Upper lobe of left lung (tissue), 6 donors: ENCODE measurements around the gene SMIM11. TPM values are rescaled to one million over a fixed set of nuclear protein-coding genes. Genes with fewer than 3 reads are reported as not detected.
A peak's percentile ranks its signal among the peaks of the same experiment; 100 is the strongest.

Experiments
- ATAC-seq, 2 donors: fragments of 200-7000 bp; cut with Tn5 transposase; one replicate each; pipeline ENCODE4 v1.9.1; 2022; ENCODE audit warnings: mild to moderate bottlenecking in 2 of 2, moderate library complexity in 2 of 2; ENCODE audit not compliant: low FRiP score in 2 of 2
- DNase-seq, 2 donors: peaks; one replicate each; pipeline ENCODE4 v3.0.0-alpha.2; 2019 to 2020
- H3K27ac ChIP-seq, 4 donors: fragments of 200-600 bp; sonication (generic); one replicate each; pipeline ENCODE4 v1.5.1; 2016 to 2019
- H3K27me3 ChIP-seq, 4 donors: fragments of 200-600 bp; sonication (generic); one replicate each; pipeline ENCODE4 v1.5.1; 2017 to 2019
- H3K36me3 ChIP-seq, 4 donors: fragments of 200-600 bp; sonication (generic); one replicate each; pipeline ENCODE4 v1.5.1; 2016 to 2019
- H3K4me1 ChIP-seq, 4 donors: fragments of 200-600 bp; sonication (generic); one replicate each; pipeline ENCODE4 v1.5.1; 2018 to 2019
- H3K4me3 ChIP-seq, 4 donors: fragments of 200-600 bp; sonication (generic); one replicate each; pipeline ENCODE4 v1.5.1; 2017 to 2019; ENCODE audit warnings: mild to moderate bottlenecking in 2 of 4, moderate library complexity in 1 of 4
- H3K9me3 ChIP-seq, 4 donors: fragments of 200-600 bp; sonication (generic); one replicate each; pipeline ENCODE4 v1.5.1; 2018 to 2019
- EP300 ChIP-seq, 4 donors: sonication (generic); formaldehyde crosslinking; IDR thresholded peaks; one replicate each; pipeline ENCODE4 v1.5.1; 2017; ENCODE audit warnings: antibody characterized with exemption in 4 of 4, control low read depth in 2 of 4
- POLR2A ChIP-seq, 4 donors: fragments of 450-650 bp; IDR thresholded peaks; one replicate each; pipeline ENCODE4 v1.5.1; 2016 to 2017; ENCODE audit warnings: antibody characterized with exemption in 4 of 4, mild to moderate bottlenecking in 2 of 4
- POLR2AphosphoS5 ChIP-seq, 2 donors: sonication (generic); formaldehyde crosslinking; IDR thresholded peaks; one replicate each; pipeline ENCODE4 v1.5.1; 2017; ENCODE audit warnings: antibody characterized with exemption in 2 of 2
- WGBS, 2 donors: methylation state at CpG; one replicate each; pipeline ENCODE4 v1.1.5; 2017 to 2018; 5-methylcytosine and 5-hydroxymethylcytosine counted together
- total RNA-seq, 6 donors: library from RNA; depleted of rRNA in 4 of 6; stranded (reverse); fragments of >200 nt in 4 of 6; gene quantifications; one replicate each; pipeline versions ENCODE4 v1.1.0 to v1.2.1, GENCODE V29; 2016 to 2021
- TF ChIP-seq, protein P1 (sequence below), 6 experiments: fragments of 450-650 bp in 4 of 6; fragments of 200-600 bp in 2 of 6; sonication (generic) in 2 of 6; IDR thresholded peaks; one replicate each; pipeline ENCODE4 v1.5.1; 2016 to 2019; ENCODE audit warnings: antibody characterized with exemption in 6 of 6
- donor health status: DM: no; HTN: no; CAD: no; lungs with moderate emphysema.
- donor health status: DM: no; HTN: yes; CAD: no; lungs with severe emphysema.

Gene SMIM11
- total RNA-seq, 6 donors from 2014 or later, result 3.0 to 21.6 (median 8.0) TPM

DNA sequence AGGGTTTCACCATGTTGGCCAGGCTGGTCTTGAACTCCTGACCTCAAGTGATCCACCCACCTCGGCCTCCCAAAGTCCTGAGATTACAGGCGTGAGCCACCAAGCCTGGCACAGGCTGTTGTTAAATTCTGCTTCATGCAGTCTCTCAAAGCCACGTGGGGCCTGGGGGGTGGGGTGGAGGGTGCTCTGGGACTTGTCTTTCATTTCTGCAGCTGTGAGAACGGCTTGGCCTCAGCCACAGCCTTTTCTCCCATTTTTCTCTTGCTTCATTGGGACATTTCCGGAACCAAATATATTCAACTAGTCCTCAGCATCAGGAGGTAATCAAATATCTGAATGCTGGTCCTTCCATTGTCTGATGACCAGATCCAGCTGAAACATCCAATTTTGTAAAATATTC, 39.1 kb upstream of the SMIM11 start:
- H3K27me3 ChIP-seq, result no peaks in the 10 kb centered on the region
- H3K4me1 ChIP-seq, result peaks cover 0 to 15% (median 1%) of the 10 kb centered on the region in 4 donors
- no peak overlapping the region for H3K27ac ChIP-seq
- no peak overlapping the region for H3K4me3 ChIP-seq
- WGBS, 2 donors, result 73 to 74% methylated on average over 5 of the region's 5 CpGs
- ATAC-seq (no peak), DNase-seq (no peak)
- no peaks in the 10 kb centered on the region for H3K9me3 ChIP-seq
- TF ChIP-seq EP300 (IDR thresholded peaks at IDR 0.05), result no peak
- TF ChIP-seq, protein P1, sequence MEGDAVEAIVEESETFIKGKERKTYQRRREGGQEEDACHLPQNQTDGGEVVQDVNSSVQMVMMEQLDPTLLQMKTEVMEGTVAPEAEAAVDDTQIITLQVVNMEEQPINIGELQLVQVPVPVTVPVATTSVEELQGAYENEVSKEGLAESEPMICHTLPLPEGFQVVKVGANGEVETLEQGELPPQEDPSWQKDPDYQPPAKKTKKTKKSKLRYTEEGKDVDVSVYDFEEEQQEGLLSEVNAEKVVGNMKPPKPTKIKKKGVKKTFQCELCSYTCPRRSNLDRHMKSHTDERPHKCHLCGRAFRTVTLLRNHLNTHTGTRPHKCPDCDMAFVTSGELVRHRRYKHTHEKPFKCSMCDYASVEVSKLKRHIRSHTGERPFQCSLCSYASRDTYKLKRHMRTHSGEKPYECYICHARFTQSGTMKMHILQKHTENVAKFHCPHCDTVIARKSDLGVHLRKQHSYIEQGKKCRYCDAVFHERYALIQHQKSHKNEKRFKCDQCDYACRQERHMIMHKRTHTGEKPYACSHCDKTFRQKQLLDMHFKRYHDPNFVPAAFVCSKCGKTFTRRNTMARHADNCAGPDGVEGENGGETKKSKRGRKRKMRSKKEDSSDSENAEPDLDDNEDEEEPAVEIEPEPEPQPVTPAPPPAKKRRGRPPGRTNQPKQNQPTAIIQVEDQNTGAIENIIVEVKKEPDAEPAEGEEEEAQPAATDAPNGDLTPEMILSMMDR (IDR thresholded peaks at IDR 0.05), result no peak
- no peak for TF ChIP-seq POLR2A (IDR thresholded peaks at IDR 0.05)
- no peak for TF ChIP-seq POLR2AphosphoS5 (IDR thresholded peaks at IDR 0.05)
- no peaks in the 10 kb centered on the region for H3K36me3 ChIP-seq

DNA sequence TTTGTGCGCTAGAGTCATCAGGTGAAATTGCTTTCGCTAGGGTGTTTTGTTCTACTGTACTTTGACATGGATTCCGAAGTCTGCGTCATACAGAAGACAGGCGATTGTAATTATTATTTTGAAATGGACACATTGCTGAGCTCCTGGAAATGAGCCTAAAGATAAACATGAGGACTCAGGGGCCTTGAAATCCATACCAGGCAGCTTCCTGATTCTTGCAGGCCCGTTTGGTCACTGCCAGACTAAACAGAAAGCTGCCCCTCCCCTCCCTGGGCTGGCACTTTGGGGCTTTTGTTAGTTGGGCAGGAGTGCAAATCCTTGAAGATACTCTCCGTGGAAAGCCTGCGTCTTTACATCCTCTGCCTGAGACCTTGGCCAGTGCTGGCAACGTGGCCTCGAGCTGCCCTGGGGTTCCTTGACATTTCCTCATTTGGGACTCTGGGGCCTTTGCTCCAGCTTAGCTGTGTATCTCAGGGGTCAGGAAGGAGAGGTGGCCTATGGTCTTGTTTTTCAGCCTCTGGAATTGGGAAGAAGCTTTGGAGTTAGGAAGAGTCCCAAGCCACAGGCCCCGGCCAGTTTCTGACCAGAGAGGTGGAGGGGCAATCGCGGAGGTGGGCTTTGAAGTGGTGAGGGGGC, 38.4 kb upstream of the SMIM11 start:
- no peak for DNase-seq
- Histone ChIP-seq H3K4me3 (no peak overlapping the region), H3K27me3 (no peaks in the 10 kb centered on the region), H3K4me1 (peaks cover 0 to 15% (median 1%) of the 10 kb centered on the region in 4 donors), H3K27ac (no peak overlapping the region), H3K9me3 (no peaks in the 10 kb centered on the region), H3K36me3 (no peaks in the 10 kb centered on the region)
- 60 to 65% methylated on average over 13 of the region's 13 CpGs for WGBS, 2 donors
- TF ChIP-seq EP300 (IDR thresholded peaks at IDR 0.05) (no peak), POLR2AphosphoS5 (IDR thresholded peaks at IDR 0.05) (no peak), POLR2A (IDR thresholded peaks at IDR 0.05) (no peak)
- TF ChIP-seq, protein P1 (IDR thresholded peaks at IDR 0.05), result no peak
- ATAC-seq, result no peak

DNA sequence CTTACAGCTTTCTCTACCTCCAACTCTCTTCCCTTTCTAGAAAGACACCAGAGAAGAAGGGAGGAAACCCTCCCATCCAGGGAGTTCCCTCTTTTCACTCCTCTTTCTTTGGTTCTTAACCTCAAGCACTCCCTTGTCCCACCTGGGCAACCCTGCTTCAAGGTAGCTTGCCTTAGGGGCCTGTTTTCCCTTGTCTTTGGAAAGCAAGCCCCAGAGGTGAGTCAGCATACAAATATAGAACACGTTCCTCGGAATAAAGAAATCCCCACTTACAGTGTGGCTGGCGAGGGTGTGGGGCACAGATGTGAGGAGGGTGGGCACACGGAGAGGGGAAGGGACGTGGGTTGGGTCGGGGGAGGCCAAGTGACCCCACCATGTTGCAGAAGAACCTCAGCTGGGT, 37.6 kb upstream of the SMIM11 start:
- no peak overlapping the region for H3K27ac ChIP-seq
- H3K4me1 ChIP-seq, result peaks cover 0 to 15% (median 1%) of the 10 kb centered on the region in 4 donors
- no peak for TF ChIP-seq EP300 (IDR thresholded peaks at IDR 0.05)
- TF ChIP-seq, protein P1 (IDR thresholded peaks at IDR 0.05), result no peak
- TF ChIP-seq POLR2A (IDR thresholded peaks at IDR 0.05), result no peak
- TF ChIP-seq POLR2AphosphoS5 (IDR thresholded peaks at IDR 0.05), result no peak
- no peak overlapping the region for H3K4me3 ChIP-seq
- no peaks in the 10 kb centered on the region for H3K9me3 ChIP-seq
- H3K27me3 ChIP-seq, result no peaks in the 10 kb centered on the region
- DNase-seq (no peak), ATAC-seq (no peak)
- no peaks in the 10 kb centered on the region for H3K36me3 ChIP-seq
- WGBS, 2 donors, result 69 to 72% methylated on average over 6 of the region's 6 CpGs

DNA sequence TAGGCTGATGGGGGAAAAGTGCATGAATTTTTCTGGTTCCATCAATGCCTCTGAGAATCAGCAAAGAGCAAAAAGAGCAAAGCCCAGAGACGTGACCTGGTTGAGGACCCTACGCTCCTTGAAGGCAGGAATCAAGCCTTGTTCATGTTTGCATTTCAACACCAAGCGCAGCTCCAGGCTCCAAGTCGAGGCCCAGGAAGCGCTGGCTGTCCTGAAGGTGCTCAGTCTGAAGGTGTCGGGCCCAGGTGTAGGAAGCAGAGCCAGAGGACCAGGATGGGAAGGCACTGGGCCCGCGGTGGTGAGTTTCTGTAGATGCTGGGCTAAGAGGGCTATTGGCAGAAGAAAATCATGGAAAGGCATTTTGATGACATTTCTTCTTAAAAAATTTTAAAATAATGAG, 37.1 kb upstream of the SMIM11 start:
- TF ChIP-seq POLR2A (IDR thresholded peaks at IDR 0.05) (no peak), POLR2AphosphoS5 (IDR thresholded peaks at IDR 0.05) (no peak), EP300 (IDR thresholded peaks at IDR 0.05) (no peak)
- TF ChIP-seq, protein P1 (IDR thresholded peaks at IDR 0.05), result no peak
- H3K4me1 ChIP-seq, result peaks cover 0 to 15% (median 1%) of the 10 kb centered on the region in 4 donors
- H3K4me3 ChIP-seq, result no peak overlapping the region
- WGBS, 2 donors, result 93 to 94% methylated on average over 8 of the region's 8 CpGs
- H3K27ac ChIP-seq, result no peak overlapping the region
- ATAC-seq (no peak), DNase-seq (peak in 1 of 2 donors; percentile 27)
- no peaks in the 10 kb centered on the region for H3K36me3 ChIP-seq
- H3K27me3 ChIP-seq, result no peaks in the 10 kb centered on the region
- no peaks in the 10 kb centered on the region for H3K9me3 ChIP-seq

DNA sequence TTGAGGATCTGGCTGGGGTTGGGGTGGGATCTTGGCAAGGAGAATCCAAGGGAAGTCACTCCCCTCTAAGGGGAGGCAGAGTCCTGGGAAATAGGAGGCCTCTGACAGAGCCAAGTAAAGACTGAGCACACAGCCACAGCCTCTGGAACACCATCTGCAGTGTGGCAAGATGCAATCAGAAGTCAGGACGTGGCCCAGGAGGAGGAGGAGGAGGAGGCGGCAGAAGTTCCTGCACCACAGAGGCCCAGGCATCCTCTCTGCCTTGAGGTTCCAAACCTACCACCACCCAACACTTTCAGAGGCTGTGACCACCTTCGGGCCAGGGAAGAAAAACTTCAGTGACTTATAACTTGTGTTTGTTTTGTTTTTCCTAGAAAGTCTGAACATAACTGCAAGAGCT, 35.2 kb upstream of the SMIM11 start:
- Histone ChIP-seq H3K27ac (no peak overlapping the region), H3K36me3 (no peaks in the 10 kb centered on the region), H3K4me3 (no peak overlapping the region), H3K9me3 (no peaks in the 10 kb centered on the region), H3K4me1 (peaks cover 0 to 18% (median 1%) of the 10 kb centered on the region in 4 donors), H3K27me3 (no peaks in the 10 kb centered on the region)
- 74 to 84% methylated on average over 3 of the region's 3 CpGs for WGBS, 2 donors
- TF ChIP-seq EP300 (IDR thresholded peaks at IDR 0.05), result no peak
- TF ChIP-seq, protein P1 (IDR thresholded peaks at IDR 0.05), result no peak
- no peak for TF ChIP-seq POLR2AphosphoS5 (IDR thresholded peaks at IDR 0.05)
- TF ChIP-seq POLR2A (IDR thresholded peaks at IDR 0.05), result no peak
- DNase-seq (no peak), ATAC-seq (no peak)
